ENCODE measurements around the gene CARMIL3.
"Not testable (repeated sequence)": the region's sequence is repeated elsewhere in the genome, so short reads cannot be mapped to it uniquely, and the experiment has no call there.

The CARMIL3 gene

DNA sequence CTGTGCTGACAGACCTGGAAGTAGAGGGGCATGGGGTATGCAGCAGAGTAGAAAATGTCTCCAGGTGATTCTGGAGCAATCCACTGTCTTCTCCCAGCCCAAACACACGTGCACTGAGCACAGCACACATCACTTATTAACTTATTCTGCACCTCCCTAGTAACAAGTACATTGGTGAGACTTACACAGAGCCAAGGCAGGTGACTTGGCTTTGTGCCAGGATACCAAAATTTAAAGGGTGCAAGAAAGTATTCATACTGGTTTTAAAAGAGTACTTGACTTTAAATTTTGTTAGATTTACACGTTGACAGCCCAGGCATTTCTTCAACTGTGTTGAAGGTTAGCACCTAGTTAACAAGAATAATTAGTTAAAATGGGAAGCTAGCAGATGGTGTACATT lies 11.1 kb upstream of the CARMIL3 start:
- Histone ChIP-seq H2BK120ac (ENCODE audit: insufficient read depth, low read length, poor library complexity) (no peak overlapping the region), H4K12ac (ENCODE audit: low read depth, low read length) (no peak overlapping the region), H3K79me2 (ENCODE audit: control insufficient read depth, insufficient read depth, low read length, poor library complexity) (peaks cover 4% of the 10 kb centered on the region), H3K9me3 (ENCODE audit: insufficient read depth, low read depth, low read length) (no peaks in the 10 kb centered on the region), H3K18ac (ENCODE audit: low read length) (no peak overlapping the region), H3K14ac (ENCODE audit: low read length) (no peak overlapping the region), H4K91ac (ENCODE audit: low read depth, low read length) (no peak overlapping the region), H3K79me1 (ENCODE audit: low read length) (peaks cover 5% of the 10 kb centered on the region), H3K4ac (ENCODE audit: low read depth, low read length) (no peak overlapping the region), H3K9ac (ENCODE audit: low read length) (no peak overlapping the region), H3K23ac (ENCODE audit: low read length) (no peak overlapping the region), H3K4me2 (ENCODE audit: low read length) (no peak overlapping the region), H2AFZ (ENCODE audit: insufficient read depth, low read length, poor library complexity) (no peak overlapping the region), H2AK5ac (ENCODE audit: low read length) (no peak overlapping the region), H4K8ac (ENCODE audit: low read depth, low read length) (no peak overlapping the region), H2BK12ac (ENCODE audit: low read length) (no peak overlapping the region), H3K4me3 (ENCODE audit: low read depth, low read length) (no peak overlapping the region), H3K36me3 (ENCODE audit: control insufficient read depth in 1 of 2, insufficient read depth in 2 of 2, low read length in 2 of 2) (no peaks in the 10 kb centered on the region), H3K4me1 (ENCODE audit: control insufficient read depth in 1 of 2, insufficient read depth in 2 of 2, low read length in 2 of 2) (no peaks in the 10 kb centered on the region), H3K27me3 (ENCODE audit: insufficient read depth, low read length) (no peaks in the 10 kb centered on the region), H3K27ac (ENCODE audit: low read depth, low read length) (no peak overlapping the region), H2BK5ac (ENCODE audit: low read depth, low read length, poor library complexity) (no peak overlapping the region)
- no CpG with 5 or more reads among the region's 2 CpGs for WGBS (ENCODE audit: extremely low coverage, insufficient coverage, insufficient read length)
- no peak for DNase-seq

DNA sequence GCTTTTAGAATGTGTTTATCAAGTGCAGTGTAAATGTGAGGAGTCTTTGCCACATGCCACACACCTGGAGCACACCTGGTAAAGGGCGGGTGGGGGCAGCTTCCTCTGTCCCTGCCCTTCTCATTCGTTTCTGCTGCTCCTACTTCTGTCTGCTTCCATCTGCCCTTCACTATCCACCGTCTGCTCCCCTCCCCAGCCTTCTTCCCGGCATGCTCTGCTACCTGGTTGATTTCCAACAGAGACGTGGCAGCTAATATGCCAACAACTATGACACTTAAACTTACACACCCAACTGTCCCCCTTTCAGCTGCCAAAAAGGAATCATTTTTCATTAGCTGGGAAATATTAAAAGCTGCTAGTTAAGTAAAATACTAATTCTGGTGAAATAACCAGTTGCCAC lies 9.1 kb upstream of the CARMIL3 start:
- no peak overlapping the region for H3K27ac ChIP-seq (ENCODE audit: low read depth, low read length)
- H3K4me1 ChIP-seq (ENCODE audit: control insufficient read depth in 1 of 2, insufficient read depth in 2 of 2, low read length in 2 of 2), result no peaks in the 10 kb centered on the region
- H3K4me2 ChIP-seq (ENCODE audit: low read length), result no peak overlapping the region
- H4K8ac ChIP-seq (ENCODE audit: low read depth, low read length), result no peak overlapping the region
- H2BK5ac ChIP-seq (ENCODE audit: low read depth, low read length, poor library complexity), result no peak overlapping the region
- no peaks in the 10 kb centered on the region for H3K79me1 ChIP-seq (ENCODE audit: low read length)
- no CpG with 5 or more reads among the region's 5 CpGs for WGBS (ENCODE audit: extremely low coverage, insufficient coverage, insufficient read length)
- no peaks in the 10 kb centered on the region for H3K36me3 ChIP-seq (ENCODE audit: control insufficient read depth in 1 of 2, insufficient read depth in 2 of 2, low read length in 2 of 2)
- no peak overlapping the region for H3K14ac ChIP-seq (ENCODE audit: low read length)
- no peak overlapping the region for H2BK120ac ChIP-seq (ENCODE audit: insufficient read depth, low read length, poor library complexity)
- no peak overlapping the region for H4K91ac ChIP-seq (ENCODE audit: low read depth, low read length)
- no peak overlapping the region for H2BK12ac ChIP-seq (ENCODE audit: low read length)
- H4K12ac ChIP-seq (ENCODE audit: low read depth, low read length), result no peak overlapping the region
- no peak overlapping the region for H2AK5ac ChIP-seq (ENCODE audit: low read length)
- H3K18ac ChIP-seq (ENCODE audit: low read length), result no peak overlapping the region
- H3K4me3 ChIP-seq (ENCODE audit: low read depth, low read length), result no peak overlapping the region
- no peak overlapping the region for H2AFZ ChIP-seq (ENCODE audit: insufficient read depth, low read length, poor library complexity)
- H3K23ac ChIP-seq (ENCODE audit: low read length), result no peak overlapping the region
- H3K9me3 ChIP-seq (ENCODE audit: insufficient read depth, low read depth, low read length), result no peaks in the 10 kb centered on the region
- H3K9ac ChIP-seq (ENCODE audit: low read length), result no peak overlapping the region
- no peaks in the 10 kb centered on the region for H3K79me2 ChIP-seq (ENCODE audit: control insufficient read depth, insufficient read depth, low read length, poor library complexity)
- no peaks in the 10 kb centered on the region for H3K27me3 ChIP-seq (ENCODE audit: insufficient read depth, low read length)
- DNase-seq, result no peak
- H3K4ac ChIP-seq (ENCODE audit: low read depth, low read length), result no peak overlapping the region

DNA sequence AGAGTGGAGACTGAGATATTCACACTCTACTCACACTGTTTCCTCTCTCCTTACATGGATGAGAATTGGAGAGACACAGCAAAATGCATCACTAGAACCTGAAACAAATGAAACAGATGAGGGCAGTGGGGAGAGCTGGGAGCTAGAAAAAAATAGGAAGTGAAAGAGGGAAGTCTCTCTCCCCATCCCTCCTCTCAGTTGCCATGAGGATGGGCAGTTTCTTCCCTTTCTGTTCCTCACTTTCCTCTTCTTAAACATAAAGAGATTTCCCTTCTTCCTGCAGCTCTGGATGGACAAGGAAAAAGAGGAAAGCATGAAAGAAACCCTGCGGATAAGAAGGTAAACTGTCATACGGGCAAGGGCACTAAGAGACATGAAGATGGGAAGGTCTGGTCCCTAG lies 2.8 kb upstream of the CARMIL3 start:
- H4K12ac ChIP-seq (ENCODE audit: low read depth, low read length); H3K9ac ChIP-seq (ENCODE audit: low read length); H3K23ac ChIP-seq (ENCODE audit: low read length); H3K27me3 ChIP-seq (ENCODE audit: insufficient read depth, low read length); H3K4me1 ChIP-seq (ENCODE audit: control insufficient read depth in 1 of 2, insufficient read depth in 2 of 2, low read length in 2 of 2); H3K14ac ChIP-seq (ENCODE audit: low read length); H3K18ac ChIP-seq (ENCODE audit: low read length); H2BK12ac ChIP-seq (ENCODE audit: low read length); DNase-seq; H3K27ac ChIP-seq (ENCODE audit: low read depth, low read length); H2AFZ ChIP-seq (ENCODE audit: insufficient read depth, low read length, poor library complexity); H3K79me2 ChIP-seq (ENCODE audit: control insufficient read depth, insufficient read depth, low read length, poor library complexity); H2BK5ac ChIP-seq (ENCODE audit: low read depth, low read length, poor library complexity); H3K4me3 ChIP-seq (ENCODE audit: low read depth, low read length); H4K91ac ChIP-seq (ENCODE audit: low read depth, low read length); H3K36me3 ChIP-seq (ENCODE audit: control insufficient read depth in 1 of 2, insufficient read depth in 2 of 2, low read length in 2 of 2); H3K4me2 ChIP-seq (ENCODE audit: low read length); H3K79me1 ChIP-seq (ENCODE audit: low read length); H4K8ac ChIP-seq (ENCODE audit: low read depth, low read length); H2BK120ac ChIP-seq (ENCODE audit: insufficient read depth, low read length, poor library complexity); H3K4ac ChIP-seq (ENCODE audit: low read depth, low read length); H3K9me3 ChIP-seq (ENCODE audit: insufficient read depth, low read depth, low read length); H2AK5ac ChIP-seq (ENCODE audit: low read length): not testable (repeated sequence)
- no CpG with 5 or more reads among the region's 2 CpGs for WGBS (ENCODE audit: extremely low coverage, insufficient coverage, insufficient read length)

DNA sequence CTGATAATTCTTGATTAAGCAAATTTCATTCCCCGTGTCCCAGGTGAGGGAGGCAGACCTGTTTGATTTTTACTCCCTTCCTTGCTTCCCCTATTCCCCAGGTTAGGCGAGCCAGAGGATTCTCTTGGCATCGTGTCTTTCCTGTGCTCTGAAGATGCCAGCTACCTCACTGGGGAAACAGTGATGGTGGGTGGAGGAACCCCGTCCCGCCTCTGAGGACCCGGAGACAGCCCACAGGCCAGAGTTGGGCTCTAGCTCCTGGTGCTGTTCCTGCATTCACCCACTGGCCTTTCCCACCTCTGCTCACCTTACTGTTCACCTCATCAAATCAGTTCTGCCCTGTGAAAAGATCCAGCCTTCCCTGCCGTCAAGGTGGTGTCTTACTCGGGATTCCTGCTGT lies 1.1 kb upstream of the CARMIL3 start:
- not testable (repeated sequence) for H3K27ac ChIP-seq (ENCODE audit: low read depth, low read length); H4K91ac ChIP-seq (ENCODE audit: low read depth, low read length); H3K18ac ChIP-seq (ENCODE audit: low read length); H4K12ac ChIP-seq (ENCODE audit: low read depth, low read length); H2BK120ac ChIP-seq (ENCODE audit: insufficient read depth, low read length, poor library complexity); H4K8ac ChIP-seq (ENCODE audit: low read depth, low read length); H3K9me3 ChIP-seq (ENCODE audit: insufficient read depth, low read depth, low read length); H2BK5ac ChIP-seq (ENCODE audit: low read depth, low read length, poor library complexity); H3K79me2 ChIP-seq (ENCODE audit: control insufficient read depth, insufficient read depth, low read length, poor library complexity); H2AK5ac ChIP-seq (ENCODE audit: low read length); H2AFZ ChIP-seq (ENCODE audit: insufficient read depth, low read length, poor library complexity); H3K23ac ChIP-seq (ENCODE audit: low read length); H3K4me1 ChIP-seq (ENCODE audit: control insufficient read depth in 1 of 2, insufficient read depth in 2 of 2, low read length in 2 of 2); H3K9ac ChIP-seq (ENCODE audit: low read length); H3K14ac ChIP-seq (ENCODE audit: low read length); H3K36me3 ChIP-seq (ENCODE audit: control insufficient read depth in 1 of 2, insufficient read depth in 2 of 2, low read length in 2 of 2); H2BK12ac ChIP-seq (ENCODE audit: low read length); H3K4me2 ChIP-seq (ENCODE audit: low read length); DNase-seq; H3K27me3 ChIP-seq (ENCODE audit: insufficient read depth, low read length); H3K79me1 ChIP-seq (ENCODE audit: low read length); H3K4me3 ChIP-seq (ENCODE audit: low read depth, low read length); H3K4ac ChIP-seq (ENCODE audit: low read depth, low read length)
- WGBS (ENCODE audit: extremely low coverage, insufficient coverage, insufficient read length), result no CpG with 5 or more reads among the region's 8 CpGs

Data from trophoblast cell (in vitro differentiated cells and primary cell).